GM06990 (cell line): Measurements from ENCODE around the gene EML4.

Experiments used
- DNase-seq: peaks from one replicate; pipeline ENCODE4 v3.0.0-alpha.2; 2011; ENCODE audit not compliant: insufficient read length; ENCODE audit errors: extremely low read depth
- H3K27me3 ChIP-seq: replicated peaks from 2 replicates; pipeline ENCODE4 v1.6.0; 2011; ENCODE audit warnings: low read length; ENCODE audit not compliant: control insufficient read depth, insufficient read depth
- H3K36me3 ChIP-seq: 2 replicates; pipeline ENCODE4 v1.5.1; 2011; ENCODE audit warnings: low read length; ENCODE audit not compliant: control insufficient read depth, insufficient read depth
- H3K4me3 ChIP-seq: replicated peaks from 2 replicates; pipeline ENCODE4 v1.5.1; 2011; ENCODE audit warnings: low read depth, mild to moderate bottlenecking, control low read depth, low read length
- CTCF ChIP-seq: IDR thresholded peaks from 2 replicates; pipeline ENCODE4 v1.5.1; 2011; ENCODE audit warnings: low read length, control low read depth, mild to moderate bottlenecking, inconsistent platforms; ENCODE audit not compliant: insufficient read depth, poor library complexity, severe bottlenecking

Gene EML4

GRCh38 chr2:42250925-42251324, 81.8 kb downstream of the EML4 start:
- no peak for TF ChIP-seq CTCF
- Histone ChIP-seq H3K36me3 (no peaks in the 10 kb centered on the region; the same call in none of the 2 replicates), H3K27me3 (no peaks in the 10 kb centered on the region), H3K4me3 (no peak overlapping the region)
- no peak for DNase-seq

GRCh38 chr2:42252464-42252863, 83.3 kb downstream of the EML4 start:
- Histone ChIP-seq H3K27me3 (no peaks in the 10 kb centered on the region), H3K4me3 (no peak overlapping the region), H3K36me3 (no peaks in the 10 kb centered on the region; the same call in 1 of the 2 replicates)
- TF ChIP-seq CTCF, result no peak
- DNase-seq, result no peak

GRCh38 chr2:42254186-42254895, 85.2 kb downstream of the EML4 start:
- H3K27me3 ChIP-seq, result no peaks in the 10 kb centered on the region
- TF ChIP-seq CTCF, result no peak
- H3K4me3 ChIP-seq, result no peak overlapping the region
- H3K36me3 ChIP-seq, result peaks cover 2% of the 10 kb centered on the region
- DNase-seq, result peak; percentile 7

- peak; percentile 31 for DNase-seq
- H3K4me3 ChIP-seq, result no peak overlapping the region
- no peak for TF ChIP-seq CTCF
- no peaks in the 10 kb centered on the region for H3K27me3 ChIP-seq
- H3K36me3 ChIP-seq, result peaks cover 2% of the 10 kb centered on the region; the same call in 1 of the 2 replicates
These were observed 87.4 kb downstream of the EML4 start for GRCh38 chr2:42256505-42256904.

- H3K4me3 ChIP-seq, result no peak overlapping the region
- TF ChIP-seq CTCF, result no peak
- DNase-seq, result no peak
These were observed 92.5 kb downstream of the EML4 start for GRCh38 chr2:42261518-42262195.

More at GRCh38 chr2:42261518-42262195, 92.5 kb downstream of the EML4 start:
- Histone ChIP-seq H3K27me3 (no peaks in the 10 kb centered on the region), H3K36me3 (peaks cover 2% of the 10 kb centered on the region; the same call in 1 of the 2 replicates)
